GM12892 (cell line): Measurements from ENCODE around the gene RDH8.

Experiments
- POLR2A ChIP-seq: IDR thresholded peaks from 2 replicates; pipeline ENCODE4 v1.6.1; 2011; ENCODE audit warnings: low read depth, low read length, control low read depth
- TAF1 ChIP-seq: IDR thresholded peaks from 2 replicates; pipeline ENCODE4 v1.6.1; 2011; ENCODE audit warnings: low read depth, mild to moderate bottlenecking, control low read depth, low read length, borderline replicate concordance

GRCh38 chr19:10037809-10038208 lies 24.5 kb downstream of the RDH8 start:
- TF ChIP-seq TAF1 (no peak), POLR2A (no peak)
